H9 (cell line): Measurements from ENCODE around the gene SLC25A43. TPM values are rescaled to one million over a fixed set of nuclear protein-coding genes. Genes with fewer than 3 reads are reported as not detected.
"Not testable (repeated sequence)": the region's sequence is repeated elsewhere in the genome, so short reads cannot be mapped to it uniquely, and the experiment has no call there.

Source experiments
- DNase-seq: peaks from one replicate; pipeline ENCODE4 v3.0.0-alpha.2; 2017
- H2AFZ ChIP-seq: one replicate; pipeline ENCODE4 v1.6.1; 2013; ENCODE audit warnings: mild to moderate bottlenecking, low read length, control low read depth, moderate library complexity
- H2AK5ac ChIP-seq: 2 replicates; pipeline ENCODE4 v1.6.1; 2013; ENCODE audit warnings: low read length, control low read depth, mixed read lengths; ENCODE audit not compliant: insufficient read length
- H2BK120ac ChIP-seq: one replicate; pipeline ENCODE4 v1.6.1; 2013; ENCODE audit warnings: low read depth, mild to moderate bottlenecking, low read length, control low read depth, inconsistent platforms; ENCODE audit not compliant: poor library complexity, severe bottlenecking
- H2BK12ac ChIP-seq: 2 replicates; pipeline ENCODE4 v1.6.1; 2013; ENCODE audit warnings: low read length, control low read depth, mixed read lengths, low read depth; ENCODE audit not compliant: insufficient read length
- H2BK15ac ChIP-seq: 2 replicates; pipeline ENCODE4 v1.6.1; 2013; ENCODE audit warnings: low read depth, low read length, control low read depth
- H2BK20ac ChIP-seq: one replicate; pipeline ENCODE4 v1.6.1; 2013; ENCODE audit warnings: low read depth, mild to moderate bottlenecking, low read length, control low read depth, inconsistent platforms; ENCODE audit not compliant: poor library complexity, severe bottlenecking
- H2BK5ac ChIP-seq: 2 replicates; pipeline ENCODE4 v1.6.1; 2013; ENCODE audit warnings: low read length, control low read depth, mixed read lengths; ENCODE audit not compliant: insufficient read length
- H3K14ac ChIP-seq: 2 replicates; pipeline ENCODE4 v1.6.1; 2013; ENCODE audit warnings: low read length, control low read depth; ENCODE audit not compliant: insufficient read depth
- H3K18ac ChIP-seq: 2 replicates; pipeline ENCODE4 v1.6.1; 2013; ENCODE audit warnings: low read depth, mild to moderate bottlenecking, mixed read lengths, low read length, control low read depth; ENCODE audit not compliant: insufficient read length
- H3K23ac ChIP-seq: 2 replicates; pipeline ENCODE4 v1.6.1; 2013; ENCODE audit warnings: low read length, control low read depth, mixed read lengths, low read depth; ENCODE audit not compliant: insufficient read length
- H3K23me2 ChIP-seq: 2 replicates; pipeline ENCODE4 v1.6.1; 2013; ENCODE audit warnings: low read depth, mild to moderate bottlenecking, mixed read lengths, low read length, control low read depth; ENCODE audit not compliant: insufficient read length, poor library complexity, severe bottlenecking
- H3K27ac ChIP-seq: 2 replicates; pipeline ENCODE4 v1.5.1; 2013; ENCODE audit warnings: low read length, control low read depth, mixed read lengths, low read depth; ENCODE audit not compliant: insufficient read length
- H3K27me3 ChIP-seq: 2 replicates; pipeline ENCODE4 v1.6.1; 2013; ENCODE audit warnings: low read length, control low read depth, inconsistent platforms; ENCODE audit not compliant: insufficient read depth
- H3K4ac ChIP-seq: 2 replicates; pipeline ENCODE4 v1.6.1; 2013; ENCODE audit warnings: low read depth, mild to moderate bottlenecking, control low read depth, inconsistent platforms, low read length, moderate library complexity
- H3K4me1 ChIP-seq: 2 replicates; pipeline ENCODE4 v1.6.1; 2013; ENCODE audit warnings: low read length, control low read depth, inconsistent platforms; ENCODE audit not compliant: insufficient read depth
- H3K4me2 ChIP-seq: 2 replicates; pipeline ENCODE4 v1.6.1; 2013; ENCODE audit warnings: low read length, control low read depth, mixed read lengths; ENCODE audit not compliant: insufficient read length, insufficient read depth
- H3K56ac ChIP-seq: 2 replicates; pipeline ENCODE4 v1.6.1; 2013; ENCODE audit warnings: low read depth, mild to moderate bottlenecking, mixed read lengths, low read length, control low read depth; ENCODE audit not compliant: insufficient read length
- H3K79me1 ChIP-seq: 2 replicates; pipeline ENCODE4 v1.6.1; 2013; ENCODE audit warnings: low read depth, mild to moderate bottlenecking, moderate library complexity, low read length, control low read depth, inconsistent platforms; ENCODE audit not compliant: insufficient read depth, poor library complexity, severe bottlenecking
- H3K79me2 ChIP-seq: 2 replicates; pipeline ENCODE4 v1.6.1; 2013; ENCODE audit warnings: low read length, control low read depth, inconsistent platforms; ENCODE audit not compliant: insufficient read depth
- H3K9ac ChIP-seq: 2 replicates; pipeline ENCODE4 v1.6.1; 2013; ENCODE audit warnings: low read length, control low read depth, mixed read lengths; ENCODE audit not compliant: insufficient read length; ENCODE audit errors: extremely low read depth
- H3K9me3 ChIP-seq: one replicate; pipeline ENCODE4 v1.6.1; 2013; ENCODE audit warnings: low read depth, low read length, inconsistent platforms; ENCODE audit not compliant: control insufficient read depth
- H3T11ph ChIP-seq: one replicate; pipeline ENCODE4 v1.6.1; 2013; ENCODE audit warnings: mild to moderate bottlenecking, low read length, control low read depth, inconsistent platforms
- H4K20me1 ChIP-seq: one replicate; pipeline ENCODE4 v1.6.1; 2013; ENCODE audit not compliant: control insufficient read depth, insufficient read length, insufficient read depth
- H4K5ac ChIP-seq: 2 replicates; pipeline ENCODE4 v1.6.1; 2013; ENCODE audit warnings: low read depth, mild to moderate bottlenecking, mixed read lengths, low read length, control low read depth; ENCODE audit not compliant: insufficient read length
- H4K8ac ChIP-seq: replicated peaks from 2 replicates; pipeline ENCODE4 v1.6.1; 2013; ENCODE audit warnings: low read length, control low read depth, mixed read lengths, low read depth; ENCODE audit not compliant: insufficient read length
- H4K91ac ChIP-seq: 2 replicates; pipeline ENCODE4 v1.6.1; 2013; ENCODE audit warnings: low read depth, mild to moderate bottlenecking, moderate library complexity, mixed read lengths, low read length, control low read depth; ENCODE audit not compliant: insufficient read length
- H3K27ac Mint-ChIP-seq, 3 experiments: 2 replicates in 2 of 3; 3 replicates in 1 of 3; pipeline ENCODE4 v1.8.0; 2020 to 2021; ENCODE audit warnings: mixed read lengths in 3 of 3, mild to moderate bottlenecking in 1 of 3, moderate library complexity in 1 of 3
- H3K27me3 Mint-ChIP-seq: 2 replicates; pipeline ENCODE4 v1.8.0; 2021; ENCODE audit warnings: low read depth, mild to moderate bottlenecking, moderate library complexity, mixed read lengths
- H3K36me3 Mint-ChIP-seq, 3 experiments: 2 replicates in 2 of 3; 3 replicates in 1 of 3; pipeline ENCODE4 v1.8.0; 2020 to 2021; ENCODE audit warnings: low read depth in 3 of 3, mixed read lengths in 3 of 3; ENCODE audit not compliant: insufficient read depth in 1 of 3
- H3K4me1 Mint-ChIP-seq, 2 experiments: 2 replicates each; pipeline ENCODE4 v1.8.0; 2020; ENCODE audit warnings: mixed read lengths in 2 of 2
- H3K4me3 Mint-ChIP-seq, 2 experiments: 2 replicates in 1 of 2; 3 replicates in 1 of 2; pipeline ENCODE4 v1.8.0; 2020 to 2021; ENCODE audit warnings: mild to moderate bottlenecking in 2 of 2, mixed read lengths in 2 of 2, moderate library complexity in 1 of 2
- H3K9me3 Mint-ChIP-seq, 2 experiments: 2 replicates in 1 of 2; 3 replicates in 1 of 2; pipeline ENCODE4 v1.8.0; 2020; ENCODE audit warnings: mild to moderate bottlenecking in 2 of 2, mixed read lengths in 2 of 2, moderate library complexity in 1 of 2
- WGBS: extraction: QIAGEN DNeasy Blood & Tissue Kit; methylation state at CpG from one replicate; pipeline ENCODE4 v1.1.7; 2013; ENCODE audit warnings: missing lambda C conversion rate, low lambda C conversion rate, mixed read lengths; ENCODE audit not compliant: insufficient read length; ENCODE audit errors: extremely low coverage; 5-methylcytosine and 5-hydroxymethylcytosine counted together
- total RNA-seq: library from RNA; stranded (reverse); gene quantifications from 2 replicates; pipeline ENCODE4 v1.2.1, GENCODE V29; 2021
- TF ChIP-seq, protein P1 (sequence below): fragments of 200-600 bp; sonication (generic); conservative IDR thresholded peaks from 3 replicates; pipeline ENCODE4 v1.8.0; 2021; ENCODE audit warnings: antibody characterized with exemption, mild to moderate bottlenecking

The SLC25A43 gene
- total RNA-seq, 1 experiment from 2014 or later, result 3.7 TPM

DNA sequence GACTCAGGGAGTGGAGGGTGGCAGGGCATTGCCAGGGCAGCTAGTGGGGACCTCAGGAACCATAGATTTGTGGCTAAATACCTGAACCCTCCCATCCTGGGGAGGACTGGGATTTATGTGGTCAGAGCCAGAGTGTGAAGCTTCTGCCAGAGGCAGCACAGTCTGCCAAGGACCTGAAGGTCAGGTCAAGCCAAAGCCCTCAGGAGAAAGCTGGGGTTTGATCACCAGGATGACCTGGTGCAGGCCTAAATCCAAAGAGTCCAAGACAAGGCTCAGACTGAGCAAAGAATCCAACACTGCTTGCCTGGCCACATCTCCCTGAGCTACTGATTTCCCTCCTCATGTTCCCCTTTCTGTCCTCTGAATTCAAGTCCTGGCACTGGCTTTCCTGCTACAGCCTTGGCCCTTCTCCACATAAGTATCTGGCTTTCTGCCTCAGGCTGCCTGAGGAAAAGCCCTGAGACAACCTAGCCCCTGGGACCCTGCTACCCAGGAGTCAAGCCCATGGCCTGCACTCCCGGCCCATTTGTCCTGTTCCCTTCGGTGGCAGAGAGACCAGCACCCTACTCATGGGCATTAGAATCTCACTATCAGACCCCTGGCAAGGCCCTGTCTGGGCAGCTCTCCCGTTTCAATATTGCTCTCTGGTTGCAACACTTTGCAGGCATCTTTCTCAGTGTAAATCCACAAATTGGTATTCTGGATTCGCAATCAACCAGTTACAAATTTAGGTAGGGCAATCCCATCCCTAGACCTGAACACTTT, 39.3 kb upstream of the SLC25A43 start:
- Histone ChIP-seq H3K23ac (no peak overlapping the region), H4K8ac (no peak overlapping the region), H2BK20ac (no peak overlapping the region), H4K5ac (no peak overlapping the region), H2BK5ac (no peak overlapping the region), H2AK5ac (no peak overlapping the region), H2BK120ac (no peak overlapping the region), H2BK15ac (no peak overlapping the region), H3K56ac (no peak overlapping the region), H3K4me2 (no peak overlapping the region), H3K23me2 (no peaks in the 10 kb centered on the region), H3T11ph (no peak overlapping the region), H2BK12ac (no peak overlapping the region), H3K27me3 (no peaks in the 10 kb centered on the region), H3K4me1 (no peaks in the 10 kb centered on the region), H3K79me1 (no peaks in the 10 kb centered on the region), H3K79me2 (no peaks in the 10 kb centered on the region), H3K18ac (no peak overlapping the region), H3K27ac (no peak overlapping the region), H3K4ac (no peak overlapping the region), H3K14ac (no peak overlapping the region; the same call in 1 of the 2 replicates), H4K20me1 (no peaks in the 10 kb centered on the region), H4K91ac (no peak overlapping the region), H3K9ac (no peak overlapping the region), H2AFZ (no peak overlapping the region), H3K9me3 (peaks cover 20% of the 10 kb centered on the region)
- Mint-ChIP-seq H3K4me1 (no peaks in the 10 kb centered on the region), H3K27ac (no peak overlapping the region), H3K36me3 (peaks cover 0 to 10% (median 0%) of the 10 kb centered on the region in 3 experiments; a peak in 3 of 7 replicates), H3K27me3 (no peaks in the 10 kb centered on the region; the same call in 1 of the 2 replicates), H3K4me3 (no peak overlapping the region; a peak in 1 of 5 replicates), H3K9me3 (peaks cover 54 to 57% of the 10 kb centered on the region in 2 experiments)
- WGBS, result no CpG with 5 or more reads among the region's 4 CpGs
- no peak for DNase-seq
- TF ChIP-seq, protein P1, sequence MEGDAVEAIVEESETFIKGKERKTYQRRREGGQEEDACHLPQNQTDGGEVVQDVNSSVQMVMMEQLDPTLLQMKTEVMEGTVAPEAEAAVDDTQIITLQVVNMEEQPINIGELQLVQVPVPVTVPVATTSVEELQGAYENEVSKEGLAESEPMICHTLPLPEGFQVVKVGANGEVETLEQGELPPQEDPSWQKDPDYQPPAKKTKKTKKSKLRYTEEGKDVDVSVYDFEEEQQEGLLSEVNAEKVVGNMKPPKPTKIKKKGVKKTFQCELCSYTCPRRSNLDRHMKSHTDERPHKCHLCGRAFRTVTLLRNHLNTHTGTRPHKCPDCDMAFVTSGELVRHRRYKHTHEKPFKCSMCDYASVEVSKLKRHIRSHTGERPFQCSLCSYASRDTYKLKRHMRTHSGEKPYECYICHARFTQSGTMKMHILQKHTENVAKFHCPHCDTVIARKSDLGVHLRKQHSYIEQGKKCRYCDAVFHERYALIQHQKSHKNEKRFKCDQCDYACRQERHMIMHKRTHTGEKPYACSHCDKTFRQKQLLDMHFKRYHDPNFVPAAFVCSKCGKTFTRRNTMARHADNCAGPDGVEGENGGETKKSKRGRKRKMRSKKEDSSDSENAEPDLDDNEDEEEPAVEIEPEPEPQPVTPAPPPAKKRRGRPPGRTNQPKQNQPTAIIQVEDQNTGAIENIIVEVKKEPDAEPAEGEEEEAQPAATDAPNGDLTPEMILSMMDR, result no peak

DNA sequence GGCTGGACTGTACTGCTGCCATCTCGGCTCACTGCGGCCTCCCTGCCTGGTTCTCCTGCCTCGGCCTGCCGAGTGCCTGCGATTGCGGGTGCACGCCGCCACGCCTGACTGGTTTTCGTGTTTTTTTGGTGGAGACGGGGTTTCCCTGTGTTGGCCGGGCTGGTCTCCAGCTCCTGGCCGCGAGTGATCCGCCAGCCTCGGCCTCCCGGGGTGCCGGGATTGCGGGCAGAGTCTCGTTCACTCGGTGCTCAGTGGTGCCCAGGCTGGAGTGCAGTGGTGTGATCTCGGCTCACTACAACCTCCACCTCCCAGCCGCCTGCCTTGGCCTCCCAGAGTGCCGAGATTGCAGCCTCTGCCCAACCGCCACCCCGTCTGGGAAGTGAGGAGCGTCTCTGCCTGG, 37.7 kb upstream of the SLC25A43 start:
- H3K27me3 ChIP-seq, H3K4me3 Mint-ChIP-seq, DNase-seq, H3K4ac ChIP-seq, H3K4me1 Mint-ChIP-seq, H2BK12ac ChIP-seq, H3K27ac Mint-ChIP-seq, H2BK15ac ChIP-seq, H3K23me2 ChIP-seq, H3K27ac ChIP-seq, H2AK5ac ChIP-seq, H2BK5ac ChIP-seq, H4K5ac ChIP-seq, H4K20me1 ChIP-seq, H3K9me3 ChIP-seq, H3K9ac ChIP-seq, H4K91ac ChIP-seq, H3T11ph ChIP-seq, H2BK20ac ChIP-seq, H3K79me1 ChIP-seq, H4K8ac ChIP-seq, H3K14ac ChIP-seq, H3K23ac ChIP-seq, H3K79me2 ChIP-seq, H3K4me1 ChIP-seq, H3K18ac ChIP-seq, H3K56ac ChIP-seq, H2BK120ac ChIP-seq, H3K27me3 Mint-ChIP-seq, H2AFZ ChIP-seq, H3K4me2 ChIP-seq: not testable (repeated sequence)
- WGBS, result no CpG with 5 or more reads among the region's 27 CpGs
- Mint-ChIP-seq H3K9me3 (peaks cover 57 to 58% of the 10 kb centered on the region in 2 experiments), H3K36me3 (peaks cover 0 to 10% (median 0%) of the 10 kb centered on the region in 3 experiments; a peak in 3 of 7 replicates)
